Fibroblast of lung (primary cell): ENCODE results near the gene ADCY5. TPM values are rescaled to one million over a fixed set of nuclear protein-coding genes. Genes with fewer than 3 reads are reported as not detected.
A peak's percentile ranks its signal among the peaks of the same experiment; 100 is the strongest.

Experiments
- DNase-seq, 2 donors: peaks; one replicate each; pipeline versions ENCODE4 v3.0.0 to v3.0.0-alpha.2; 2010; ENCODE audit warnings: low read depth in 2 of 2
- H2AFZ ChIP-seq: 2 replicates; pipeline ENCODE4 v1.5.1; 2012; ENCODE audit warnings: low read length, control low read depth, inconsistent platforms
- H3K27ac ChIP-seq: 2 replicates; pipeline ENCODE4 v1.5.1; 2011; ENCODE audit warnings: low read length, control low read depth; ENCODE audit not compliant: insufficient read depth
- H3K27me3 ChIP-seq: 2 replicates; pipeline ENCODE4 v1.5.1; 2011; ENCODE audit warnings: mild to moderate bottlenecking, low read length; ENCODE audit not compliant: control insufficient read depth, insufficient read depth
- H3K36me3 ChIP-seq: 2 replicates; pipeline ENCODE4 v1.5.1; 2011; ENCODE audit warnings: low read length; ENCODE audit not compliant: control insufficient read depth, insufficient read depth
- H3K4me1 ChIP-seq: 2 replicates; pipeline ENCODE4 v1.5.1; 2011; ENCODE audit warnings: low read length; ENCODE audit not compliant: control insufficient read depth, insufficient read depth; ENCODE audit errors: extremely low read depth
- H3K4me2 ChIP-seq: 2 replicates; pipeline ENCODE4 v1.5.1; 2011; ENCODE audit warnings: low read length, control low read depth; ENCODE audit not compliant: insufficient read depth; ENCODE audit errors: extremely low read depth
- H3K4me3 ChIP-seq, 4 experiments: fragments of 200-600 bp in 1 of 4; sonication (generic) in 1 of 4; replicated peaks in 1 of 4; 2 replicates each; pipeline ENCODE4 v1.5.1; 2011 to 2016; ENCODE audit warnings: low read length in 4 of 4, low read depth in 3 of 4, mild to moderate bottlenecking in 3 of 4, control low read depth in 2 of 4, inconsistent platforms in 1 of 4, mixed read lengths in 1 of 4; ENCODE audit not compliant: insufficient read depth in 1 of 4; ENCODE audit errors: control extremely low read depth in 1 of 4
- H3K79me2 ChIP-seq: 2 replicates; pipeline ENCODE4 v1.5.1; 2012; ENCODE audit warnings: mild to moderate bottlenecking, low read length, inconsistent platforms; ENCODE audit not compliant: control insufficient read depth, insufficient read depth
- H3K9ac ChIP-seq: 2 replicates; pipeline ENCODE4 v1.5.1; 2011; ENCODE audit warnings: mild to moderate bottlenecking, low read length, control low read depth; ENCODE audit not compliant: insufficient read depth
- H3K9me3 ChIP-seq: 2 replicates; pipeline ENCODE4 v1.5.1; 2012; ENCODE audit warnings: low read depth, low read length; ENCODE audit not compliant: control insufficient read depth, insufficient read depth
- H4K20me1 ChIP-seq: 2 replicates; pipeline ENCODE4 v1.5.1; 2011; ENCODE audit warnings: low read length; ENCODE audit not compliant: control insufficient read depth, insufficient read depth; ENCODE audit errors: extremely low read depth
- CTCF ChIP-seq, 2 donors: IDR thresholded peaks in 1 of 2; conservative IDR thresholded peaks in 1 of 2; 1 replicate in 1 of 2; 2 replicates in 1 of 2; pipeline ENCODE4 v1.5.1; 2011 to 2012; ENCODE audit warnings: low read length in 2 of 2, control low read depth in 1 of 2, inconsistent platforms in 1 of 2, low read depth in 1 of 2, mild to moderate bottlenecking in 1 of 2
- EZH2 ChIP-seq: IDR thresholded peaks from 2 replicates; pipeline ENCODE4 v1.5.1; 2012; ENCODE audit warnings: low read length, control low read depth, mild to moderate bottlenecking; ENCODE audit errors: missing control alignments
- polyA plus RNA-seq, 2 donors: library from polyadenylated mRNA; depleted of rRNA in 1 of 2; stranded (reverse) in 1 of 2; unstranded in 1 of 2; fragments of >200 nt; gene quantifications; 2 replicates each; pipeline ENCODE4 v1.2.1, GENCODE V29; 2011 to 2012; ENCODE audit warnings: missing spikeins in 1 of 2
- total RNA-seq: library from RNA; depleted of rRNA; stranded (reverse); fragments of >200 nt; gene quantifications from 2 replicates; pipeline ENCODE4 v1.2.1, GENCODE V29; 2014

Gene ADCY5
- total and polyA plus RNA-seq, 2 donors (not counting 1 experiment from before 2014, with no cell fraction given), result 0.11 to 0.50 TPM

GRCh38 chr3:123392871-123393620 is 55.8 kb downstream of the ADCY5 start:
- Histone ChIP-seq H3K9me3 (no peaks in the 10 kb centered on the region), H3K4me2 (no peak overlapping the region), H2AFZ (no peak overlapping the region), H3K36me3 (no peaks in the 10 kb centered on the region), H3K79me2 (no peaks in the 10 kb centered on the region), H3K27me3 (peaks cover 13% of the 10 kb centered on the region), H4K20me1 (no peaks in the 10 kb centered on the region), H3K4me3 (no peak overlapping the region), H3K27ac (no peak overlapping the region), H3K9ac (no peak overlapping the region), H3K4me1 (no peaks in the 10 kb centered on the region)
- DNase-seq, result peak in 1 of 2 donors; percentile 8
- TF ChIP-seq CTCF (conservative IDR thresholded peaks at IDR 0.05 in 1 of 2, IDR thresholded peaks at IDR 0.05 in 1 of 2; ENCODE audit: low read depth in 1 of 2, low read length in 2 of 2) (no peak), EZH2 (no peak)

GRCh38 chr3:123392368-123392767 is 56.5 kb downstream of the ADCY5 start:
- TF ChIP-seq CTCF (conservative IDR thresholded peaks at IDR 0.05 in 1 of 2, IDR thresholded peaks at IDR 0.05 in 1 of 2; ENCODE audit: low read depth in 1 of 2, low read length in 2 of 2) (no peak), EZH2 (no peak)
- Histone ChIP-seq H3K36me3 (no peaks in the 10 kb centered on the region), H4K20me1 (no peaks in the 10 kb centered on the region), H3K4me3 (no peak overlapping the region), H3K4me1 (no peaks in the 10 kb centered on the region), H3K27me3 (peaks cover 10% of the 10 kb centered on the region), H3K27ac (no peak overlapping the region), H3K9ac (no peak overlapping the region), H3K4me2 (no peak overlapping the region), H3K79me2 (no peaks in the 10 kb centered on the region), H3K9me3 (no peaks in the 10 kb centered on the region), H2AFZ (no peak overlapping the region)
- DNase-seq, result no peak

GRCh38 chr3:123390865-123391600 is 57.9 kb downstream of the ADCY5 start:
- Histone ChIP-seq H3K27me3 (peaks cover 5% of the 10 kb centered on the region), H3K27ac (no peak overlapping the region), H3K4me2 (no peak overlapping the region), H2AFZ (no peak overlapping the region), H3K9me3 (no peaks in the 10 kb centered on the region), H3K4me3 (no peak overlapping the region), H3K36me3 (no peaks in the 10 kb centered on the region), H3K79me2 (no peaks in the 10 kb centered on the region), H3K4me1 (no peaks in the 10 kb centered on the region), H4K20me1 (no peaks in the 10 kb centered on the region), H3K9ac (no peak overlapping the region)
- peak in 1 of 2 donors; percentile 25 for DNase-seq
- TF ChIP-seq CTCF (conservative IDR thresholded peaks at IDR 0.05 in 1 of 2, IDR thresholded peaks at IDR 0.05 in 1 of 2; ENCODE audit: low read depth in 1 of 2, low read length in 2 of 2) (no peak), EZH2 (no peak)
